Trophoblast cell (in vitro differentiated cells and primary cell): ENCODE data around the gene KIF5C.

Source experiments
- DNase-seq, 2 donors: peaks; one replicate each; pipeline ENCODE4 v3.0.0-alpha.2; 2016
- H2AFZ ChIP-seq: 2 replicates; pipeline ENCODE4 v1.6.1; 2013; ENCODE audit warnings: low read length, moderate library complexity, mild to moderate bottlenecking; ENCODE audit not compliant: insufficient read depth, poor library complexity
- H2AK5ac ChIP-seq: 2 replicates; pipeline ENCODE4 v1.6.1; 2013; ENCODE audit warnings: mild to moderate bottlenecking, low read length
- H2BK120ac ChIP-seq: 2 replicates; pipeline ENCODE4 v1.6.1; 2013; ENCODE audit warnings: low read length, mild to moderate bottlenecking, moderate library complexity; ENCODE audit not compliant: insufficient read depth, poor library complexity
- H2BK12ac ChIP-seq: 2 replicates; pipeline ENCODE4 v1.6.1; 2013; ENCODE audit warnings: mild to moderate bottlenecking, low read length, moderate library complexity
- H2BK5ac ChIP-seq: 2 replicates; pipeline ENCODE4 v1.6.1; 2013; ENCODE audit warnings: low read length, low read depth, moderate library complexity, mild to moderate bottlenecking; ENCODE audit not compliant: poor library complexity
- H3K14ac ChIP-seq: 2 replicates; pipeline ENCODE4 v1.6.1; 2013; ENCODE audit warnings: mild to moderate bottlenecking, low read length
- H3K18ac ChIP-seq: 2 replicates; pipeline ENCODE4 v1.6.1; 2013; ENCODE audit warnings: mild to moderate bottlenecking, low read length
- H3K23ac ChIP-seq: 2 replicates; pipeline ENCODE4 v1.6.1; 2013; ENCODE audit warnings: low read length
- H3K27ac ChIP-seq: 2 replicates; pipeline ENCODE4 v1.5.1; 2013; ENCODE audit warnings: low read depth, mild to moderate bottlenecking, inconsistent platforms, low read length, moderate library complexity
- H3K27me3 ChIP-seq: 2 replicates; pipeline ENCODE4 v1.6.1; 2013; ENCODE audit warnings: inconsistent platforms, mild to moderate bottlenecking, low read length, moderate library complexity; ENCODE audit not compliant: insufficient read depth
- H3K36me3 ChIP-seq, 2 experiments: 1 replicate in 1 of 2; 2 replicates in 1 of 2; pipeline ENCODE4 v1.6.1; 2013; ENCODE audit warnings: low read length in 2 of 2, mild to moderate bottlenecking in 2 of 2, moderate library complexity in 1 of 2; ENCODE audit not compliant: insufficient read depth in 2 of 2, control insufficient read depth in 1 of 2
- H3K4ac ChIP-seq: 2 replicates; pipeline ENCODE4 v1.6.1; 2013; ENCODE audit warnings: low read depth, mild to moderate bottlenecking, low read length, moderate library complexity
- H3K4me1 ChIP-seq, 2 experiments: 1 replicate in 1 of 2; 2 replicates in 1 of 2; pipeline ENCODE4 v1.6.1; 2013; ENCODE audit warnings: low read length in 2 of 2, mild to moderate bottlenecking in 2 of 2, moderate library complexity in 1 of 2; ENCODE audit not compliant: insufficient read depth in 2 of 2, control insufficient read depth in 1 of 2
- H3K4me2 ChIP-seq: 2 replicates; pipeline ENCODE4 v1.6.1; 2013; ENCODE audit warnings: inconsistent platforms, mild to moderate bottlenecking, low read length, moderate library complexity
- H3K4me3 ChIP-seq: 2 replicates; pipeline ENCODE4 v1.5.1; 2013; ENCODE audit warnings: mild to moderate bottlenecking, low read depth, low read length, inconsistent platforms
- H3K79me1 ChIP-seq: one replicate; pipeline ENCODE4 v1.6.1; 2013; ENCODE audit warnings: low read length
- H3K79me2 ChIP-seq: 2 replicates; pipeline ENCODE4 v1.6.1; 2013; ENCODE audit warnings: low read length, mild to moderate bottlenecking; ENCODE audit not compliant: control insufficient read depth, insufficient read depth, poor library complexity
- H3K9ac ChIP-seq: 2 replicates; pipeline ENCODE4 v1.6.1; 2013; ENCODE audit warnings: mild to moderate bottlenecking, low read length
- H3K9me3 ChIP-seq: 2 replicates; pipeline ENCODE4 v1.6.1; 2013; ENCODE audit warnings: low read depth, mild to moderate bottlenecking, control low read depth, inconsistent platforms, low read length; ENCODE audit not compliant: insufficient read depth
- H4K12ac ChIP-seq: 2 replicates; pipeline ENCODE4 v1.6.1; 2013; ENCODE audit warnings: low read depth, mild to moderate bottlenecking, low read length, moderate library complexity
- H4K8ac ChIP-seq: 2 replicates; pipeline ENCODE4 v1.6.1; 2013; ENCODE audit warnings: low read depth, mild to moderate bottlenecking, low read length, moderate library complexity
- H4K91ac ChIP-seq: one replicate; pipeline ENCODE4 v1.6.1; 2013; ENCODE audit warnings: low read depth, mild to moderate bottlenecking, low read length, moderate library complexity
- WGBS: extraction: QIAGEN DNeasy Blood & Tissue Kit; methylation state at CpG from one replicate; pipeline ENCODE4 v1.1.7; 2013; ENCODE audit warnings: missing lambda C conversion rate; ENCODE audit not compliant: insufficient read length, insufficient coverage; ENCODE audit errors: extremely low coverage; 5-methylcytosine and 5-hydroxymethylcytosine counted together

KIF5C gene

DNA sequence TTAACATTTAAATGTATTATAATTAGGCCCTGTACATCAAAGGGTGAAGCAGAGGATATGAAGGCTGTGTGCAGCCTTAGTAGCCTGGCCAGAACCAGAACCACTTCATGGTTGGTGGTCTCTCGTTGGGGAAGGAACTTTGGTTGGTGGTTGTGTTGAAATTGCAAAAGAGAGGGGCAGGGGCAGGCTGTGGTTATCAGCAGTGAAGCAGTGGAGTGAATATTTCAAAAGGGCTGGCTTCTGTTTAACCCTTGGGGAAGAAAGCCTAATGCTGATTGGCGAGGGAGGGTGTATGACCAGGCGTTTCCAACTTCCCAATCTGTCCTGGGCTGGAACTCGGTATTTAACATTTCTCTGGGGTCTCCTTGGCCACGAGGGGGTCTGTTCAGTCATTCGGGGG, 112.3 kb downstream of the KIF5C start:
- H2BK120ac ChIP-seq = no peak overlapping the region
- no peak overlapping the region for H2AFZ ChIP-seq
- H2BK12ac ChIP-seq = no peak overlapping the region
- no peak overlapping the region for H3K4me3 ChIP-seq
- no peaks in the 10 kb centered on the region for H3K79me1 ChIP-seq
- no peak overlapping the region for H3K4me2 ChIP-seq
- no peak overlapping the region for H3K18ac ChIP-seq
- H3K27me3 ChIP-seq = no peaks in the 10 kb centered on the region
- no peak overlapping the region for H4K8ac ChIP-seq
- H3K27ac ChIP-seq = no peak overlapping the region
- H3K23ac ChIP-seq = no peak overlapping the region
- H2BK5ac ChIP-seq = no peak overlapping the region
- no peaks in the 10 kb centered on the region for H3K79me2 ChIP-seq
- no peak overlapping the region for H3K14ac ChIP-seq
- no peaks in the 10 kb centered on the region for H3K9me3 ChIP-seq
- no peaks in the 10 kb centered on the region for H3K36me3 ChIP-seq
- no peaks in the 10 kb centered on the region for H3K4me1 ChIP-seq
- WGBS = no CpG with 5 or more reads among the region's 6 CpGs
- no peak overlapping the region for H3K4ac ChIP-seq
- H4K91ac ChIP-seq = no peak overlapping the region
- no peak overlapping the region for H3K9ac ChIP-seq
- H2AK5ac ChIP-seq = no peak overlapping the region
- no peak for DNase-seq
- no peak overlapping the region for H4K12ac ChIP-seq

DNA sequence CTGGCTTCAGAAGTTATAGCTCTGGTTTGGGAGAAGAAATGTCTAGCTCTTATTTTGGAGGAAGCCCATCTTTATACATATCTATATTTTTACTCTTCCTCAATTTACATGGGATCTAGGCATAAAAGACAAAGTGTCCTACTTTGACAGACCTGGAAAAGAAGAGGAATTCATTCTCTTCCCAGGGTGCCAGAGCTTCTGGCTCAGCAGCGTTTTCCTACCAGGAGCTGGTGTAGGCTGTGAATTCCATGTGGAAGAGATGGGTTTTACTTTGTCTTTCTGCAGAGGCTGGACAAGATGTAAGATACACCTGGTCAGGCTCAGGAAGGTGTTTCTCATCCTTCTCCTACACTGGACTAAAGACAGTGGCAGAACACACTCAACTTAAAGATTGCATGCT, 113.3 kb downstream of the KIF5C start:
- H3K9me3 ChIP-seq = no peaks in the 10 kb centered on the region
- H3K18ac ChIP-seq = no peak overlapping the region
- no peak overlapping the region for H3K27ac ChIP-seq
- no peak overlapping the region for H2BK12ac ChIP-seq
- H4K12ac ChIP-seq = no peak overlapping the region
- H3K27me3 ChIP-seq = no peaks in the 10 kb centered on the region
- no peak overlapping the region for H2BK5ac ChIP-seq
- no CpG with 5 or more reads among the region's 1 CpG for WGBS
- H4K8ac ChIP-seq = no peak overlapping the region
- H3K4me1 ChIP-seq = no peaks in the 10 kb centered on the region
- no peak overlapping the region for H3K9ac ChIP-seq
- H3K23ac ChIP-seq = no peak overlapping the region
- no peaks in the 10 kb centered on the region for H3K79me1 ChIP-seq
- no peak overlapping the region for H3K14ac ChIP-seq
- no peak overlapping the region for H3K4ac ChIP-seq
- H3K4me2 ChIP-seq = no peak overlapping the region
- no peak overlapping the region for H2AFZ ChIP-seq
- H4K91ac ChIP-seq = no peak overlapping the region
- H3K4me3 ChIP-seq = no peak overlapping the region
- no peak overlapping the region for H2AK5ac ChIP-seq
- H2BK120ac ChIP-seq = no peak overlapping the region
- no peaks in the 10 kb centered on the region for H3K79me2 ChIP-seq
- H3K36me3 ChIP-seq = no peaks in the 10 kb centered on the region
- no peak for DNase-seq

DNA sequence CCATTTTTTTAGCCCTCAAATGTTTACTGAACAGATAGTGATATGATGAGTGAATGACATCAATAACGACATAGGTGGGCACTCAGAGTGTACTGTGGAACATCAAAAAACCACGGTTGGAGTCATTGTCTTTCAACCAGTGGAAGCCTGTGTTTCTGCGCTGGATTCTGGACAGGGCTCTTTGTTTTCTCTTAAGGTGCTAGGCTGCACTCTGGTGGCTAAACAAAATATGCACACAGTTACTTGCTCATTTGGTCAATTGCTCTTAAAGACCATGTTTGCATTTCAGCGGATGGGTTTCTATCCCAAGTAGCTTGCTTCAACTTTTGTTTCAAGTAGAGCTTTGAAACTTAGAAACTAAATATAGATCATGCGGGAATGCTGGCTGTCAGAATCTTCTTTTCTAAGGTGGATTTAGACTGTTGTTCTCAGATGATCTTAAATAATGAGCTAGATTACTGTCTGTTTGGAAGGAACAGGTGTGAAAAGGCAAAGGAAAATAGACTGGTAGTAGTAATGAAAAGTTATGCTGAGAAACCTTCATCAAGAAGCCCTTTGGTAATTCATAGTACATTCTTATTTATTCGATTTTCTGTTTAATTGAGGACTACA, 115.0 kb downstream of the KIF5C start:
- Histone ChIP-seq H3K23ac (no peak overlapping the region), H3K18ac (no peak overlapping the region), H3K4me3 (no peak overlapping the region), H3K9me3 (no peaks in the 10 kb centered on the region), H4K12ac (no peak overlapping the region), H2BK5ac (no peak overlapping the region), H2AK5ac (no peak overlapping the region), H3K27me3 (no peaks in the 10 kb centered on the region), H3K9ac (no peak overlapping the region), H4K91ac (no peak overlapping the region), H3K14ac (no peak overlapping the region), H3K79me1 (no peaks in the 10 kb centered on the region), H3K27ac (no peak overlapping the region), H4K8ac (no peak overlapping the region), H2BK12ac (no peak overlapping the region), H3K4me1 (no peaks in the 10 kb centered on the region), H2AFZ (no peak overlapping the region), H2BK120ac (no peak overlapping the region), H3K79me2 (no peaks in the 10 kb centered on the region), H3K4me2 (no peak overlapping the region), H3K36me3 (no peaks in the 10 kb centered on the region), H3K4ac (no peak overlapping the region)
- no CpG with 5 or more reads among the region's 6 CpGs for WGBS
- DNase-seq = peak; percentile 33 to 79

DNA sequence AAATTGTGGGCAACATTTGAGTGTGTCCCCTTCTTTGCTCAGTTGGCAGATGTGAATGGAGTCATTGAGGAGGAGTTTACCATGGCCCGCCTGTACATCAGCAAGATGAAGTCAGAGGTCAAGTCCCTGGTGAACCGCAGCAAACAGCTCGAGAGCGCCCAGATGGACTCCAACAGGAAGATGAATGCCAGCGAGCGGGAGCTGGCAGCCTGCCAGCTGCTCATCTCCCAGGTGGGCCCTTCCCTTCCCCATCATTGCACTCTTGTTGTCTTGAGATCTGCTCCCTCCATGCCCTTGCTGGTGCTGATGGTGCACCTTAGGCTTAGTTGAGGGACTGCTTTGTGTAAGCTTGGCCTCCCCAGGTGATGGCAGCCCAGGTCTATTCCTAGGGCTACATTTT, 115.9 kb downstream of the KIF5C start:
- no peak overlapping the region for H2AFZ ChIP-seq
- H3K79me2 ChIP-seq = no peaks in the 10 kb centered on the region
- no peak overlapping the region for H3K14ac ChIP-seq
- H3K18ac ChIP-seq = no peak overlapping the region
- no peak overlapping the region for H4K91ac ChIP-seq
- H2BK12ac ChIP-seq = no peak overlapping the region
- no peak overlapping the region for H4K8ac ChIP-seq
- no peak overlapping the region for H3K23ac ChIP-seq
- H2BK5ac ChIP-seq = no peak overlapping the region
- H4K12ac ChIP-seq = no peak overlapping the region
- H3K4me1 ChIP-seq = no peaks in the 10 kb centered on the region
- H3K79me1 ChIP-seq = no peaks in the 10 kb centered on the region
- H3K9ac ChIP-seq = no peak overlapping the region
- H2AK5ac ChIP-seq = no peak overlapping the region
- no CpG with 5 or more reads among the region's 6 CpGs for WGBS
- H2BK120ac ChIP-seq = no peak overlapping the region
- H3K9me3 ChIP-seq = no peaks in the 10 kb centered on the region
- no peak for DNase-seq
- H3K4ac ChIP-seq = no peak overlapping the region
- H3K36me3 ChIP-seq = no peaks in the 10 kb centered on the region
- no peak overlapping the region for H3K27ac ChIP-seq
- H3K4me3 ChIP-seq = no peak overlapping the region
- no peak overlapping the region for H3K4me2 ChIP-seq
- no peaks in the 10 kb centered on the region for H3K27me3 ChIP-seq
